GM18861 (cell line): ENCODE measurements around the gene SHLD1.

Source experiments
- ATAC-seq: cut with Tn5 transposase; IDR thresholded peaks from one replicate; pipeline ENCODE4 v1.9.1; 2021; ENCODE audit not compliant: unreplicated experiment

SHLD1 gene

GRCh38 chr20:5811746-5812145, 61.5 kb downstream of the SHLD1 start:
- no peak for ATAC-seq

DNA sequence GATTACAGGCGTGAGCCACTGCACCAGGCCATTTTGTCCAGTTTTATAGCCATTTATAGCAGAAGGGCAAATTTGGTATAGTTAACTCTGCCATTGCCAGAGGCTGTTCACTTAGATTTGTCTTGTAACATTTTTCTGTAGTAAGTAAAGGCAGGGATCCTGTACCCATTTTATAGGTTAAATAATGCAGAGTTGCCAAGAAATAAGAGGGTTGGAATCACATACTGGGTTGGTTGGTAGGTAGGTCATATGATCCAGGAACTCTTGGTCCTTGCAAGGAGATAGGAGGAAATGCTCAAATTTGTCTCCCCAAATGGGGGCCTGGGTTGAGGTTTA, 68.1 kb downstream of the SHLD1 start:
- ATAC-seq: no peak

GRCh38 chr20:5820738-5821137, 70.5 kb downstream of the SHLD1 start:
- no peak for ATAC-seq

DNA sequence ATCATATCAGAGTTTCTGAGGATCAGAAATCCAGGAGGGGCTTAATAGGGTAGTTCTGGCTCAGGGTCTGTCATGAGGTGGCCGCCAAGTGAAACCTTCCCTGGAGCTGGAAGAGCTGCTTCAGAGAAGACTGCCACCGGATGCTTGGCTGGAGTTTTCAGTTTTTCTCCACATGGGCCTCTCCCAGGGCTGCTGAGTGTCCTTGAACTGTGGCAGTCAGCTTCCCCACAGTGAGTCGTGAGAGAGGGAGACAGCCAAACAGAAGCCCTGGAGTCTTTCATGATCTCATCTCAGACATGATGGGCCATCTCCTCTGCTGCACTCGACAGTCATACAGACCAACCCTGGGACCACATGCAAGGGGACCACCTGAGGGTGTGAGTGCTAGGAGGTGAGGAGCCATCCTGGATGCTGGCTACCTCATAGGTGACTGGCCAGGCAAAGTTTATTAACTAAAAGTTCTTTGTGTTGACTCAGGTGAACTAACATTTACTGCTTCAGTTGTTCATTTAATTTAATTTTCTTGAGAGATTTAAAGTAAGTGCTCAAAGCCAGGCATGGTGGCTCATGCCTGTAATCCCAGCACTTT, 71.5 kb downstream of the SHLD1 start:
- ATAC-seq: no peak

DNA sequence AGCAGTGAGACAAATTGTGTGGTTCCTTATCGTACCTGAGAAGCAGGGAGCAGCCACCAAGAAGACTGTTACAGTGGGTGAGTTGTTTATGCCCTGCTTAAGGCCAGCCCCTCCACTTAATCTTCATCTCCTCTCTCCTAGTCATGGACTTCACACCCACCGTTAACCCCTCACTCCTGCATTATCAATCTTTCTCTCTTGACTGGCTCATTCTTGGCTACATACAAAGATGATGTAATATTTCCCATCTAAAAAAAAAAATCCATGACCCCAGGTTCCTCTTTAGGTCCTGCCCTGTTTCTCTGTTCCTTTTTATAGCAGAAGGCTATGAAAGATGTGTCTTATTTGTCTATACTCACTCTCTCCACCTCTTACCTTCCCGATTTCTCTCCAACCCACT, 72.4 kb downstream of the SHLD1 start:
- no peak for ATAC-seq

- no peak for ATAC-seq
These were observed 75.0 kb downstream of the SHLD1 start for GRCh38 chr20:5825130-5825719.

DNA sequence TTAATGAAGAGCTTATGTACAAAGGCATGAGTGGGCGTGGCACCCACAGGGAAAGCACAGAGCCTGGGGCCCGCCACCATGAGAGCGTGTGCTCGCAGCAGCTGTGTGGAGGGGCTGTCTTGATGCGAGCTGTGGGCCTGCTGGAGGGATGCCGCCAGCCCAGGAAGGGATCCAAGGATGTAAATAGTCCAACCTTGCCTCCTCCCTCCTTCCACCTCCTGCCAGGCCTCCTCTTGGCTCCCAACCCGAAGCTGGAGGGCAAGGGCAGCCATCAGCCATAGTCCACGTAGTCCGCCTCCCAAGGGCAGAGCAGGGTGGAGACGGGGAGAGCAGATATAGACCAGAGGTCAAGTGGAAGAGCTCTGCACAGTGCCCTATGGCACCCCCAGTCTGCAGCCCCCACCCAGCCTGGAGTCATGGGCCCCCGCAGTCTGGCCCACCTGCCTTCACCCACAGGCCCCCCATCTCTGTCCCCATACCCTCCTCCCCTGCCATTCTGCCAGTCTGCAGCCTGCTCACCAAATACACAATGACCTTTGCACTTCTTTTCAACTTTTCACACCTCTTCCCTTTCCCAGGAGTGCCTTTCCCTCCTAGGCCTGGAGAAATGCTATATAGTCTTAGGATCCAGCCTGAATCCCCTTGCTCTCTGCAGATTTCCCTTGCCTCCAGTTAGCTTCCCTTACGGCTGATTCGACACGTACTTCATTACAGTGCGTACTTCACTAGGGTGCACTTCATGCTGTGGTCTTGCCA, 77.1 kb downstream of the SHLD1 start:
- ATAC-seq: no peak

GRCh38 chr20:5827861-5828260, 77.7 kb downstream of the SHLD1 start:
- no peak for ATAC-seq

DNA sequence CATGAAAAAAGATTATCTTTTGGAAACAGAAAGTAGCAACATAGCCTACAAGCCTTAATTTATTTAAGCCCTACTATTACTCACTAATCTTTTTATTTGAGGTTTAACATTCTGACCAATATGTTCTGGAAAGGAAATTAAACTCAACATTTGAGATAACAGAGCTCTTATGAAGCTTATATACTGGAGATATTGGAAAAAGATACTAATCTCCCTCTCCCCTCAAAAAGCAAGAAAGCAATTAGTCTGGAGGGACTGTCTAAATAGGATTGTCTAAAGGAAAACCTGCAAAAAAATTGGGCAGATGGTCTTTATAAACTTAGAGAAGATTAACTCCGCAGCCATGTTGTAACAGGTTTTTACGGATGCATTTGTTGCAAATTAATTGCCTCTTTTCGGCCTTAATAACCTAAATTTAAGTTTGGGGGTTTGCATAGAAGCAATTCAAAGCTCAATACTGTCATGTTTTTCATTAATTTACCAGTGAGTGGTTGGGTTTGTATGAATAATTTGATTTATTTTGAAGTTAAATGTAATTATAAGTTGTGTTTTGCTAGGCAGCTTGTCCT, 79.1 kb downstream of the SHLD1 start:
- ATAC-seq: no peak

- ATAC-seq: no peak
These were observed 81.5 kb downstream of the SHLD1 start for GRCh38 chr20:5831539-5832237.

DNA sequence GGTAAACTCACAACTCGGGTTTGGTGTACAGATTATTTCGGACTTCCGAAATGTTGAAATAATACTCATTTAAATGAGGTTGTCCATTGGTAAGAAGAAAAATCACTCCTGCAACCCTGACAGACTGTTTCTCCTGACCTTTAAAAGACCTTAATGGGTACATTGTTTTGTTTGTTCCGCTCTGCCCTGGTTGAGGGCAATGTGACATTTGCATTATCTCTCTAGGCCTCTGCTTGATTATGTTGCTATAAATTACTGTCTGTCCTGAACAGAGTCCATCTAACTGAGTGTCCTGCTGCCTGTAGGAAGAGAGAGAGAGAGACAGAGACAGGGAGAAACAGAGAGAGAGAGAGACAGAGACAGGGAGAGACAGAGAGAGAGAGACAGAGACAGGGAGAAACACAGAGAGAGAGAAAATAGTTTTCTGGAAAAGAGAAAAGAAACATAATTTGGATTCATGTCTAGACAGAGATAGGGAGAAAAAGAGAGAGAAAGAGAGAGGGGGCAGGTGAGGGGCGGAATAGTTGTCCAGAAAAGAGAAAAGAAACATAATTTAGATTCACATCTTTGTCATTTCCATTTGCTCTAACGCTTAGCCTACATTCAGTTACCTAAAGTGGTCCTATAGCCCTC, 83.2 kb downstream of the SHLD1 start:
- no peak for ATAC-seq

DNA sequence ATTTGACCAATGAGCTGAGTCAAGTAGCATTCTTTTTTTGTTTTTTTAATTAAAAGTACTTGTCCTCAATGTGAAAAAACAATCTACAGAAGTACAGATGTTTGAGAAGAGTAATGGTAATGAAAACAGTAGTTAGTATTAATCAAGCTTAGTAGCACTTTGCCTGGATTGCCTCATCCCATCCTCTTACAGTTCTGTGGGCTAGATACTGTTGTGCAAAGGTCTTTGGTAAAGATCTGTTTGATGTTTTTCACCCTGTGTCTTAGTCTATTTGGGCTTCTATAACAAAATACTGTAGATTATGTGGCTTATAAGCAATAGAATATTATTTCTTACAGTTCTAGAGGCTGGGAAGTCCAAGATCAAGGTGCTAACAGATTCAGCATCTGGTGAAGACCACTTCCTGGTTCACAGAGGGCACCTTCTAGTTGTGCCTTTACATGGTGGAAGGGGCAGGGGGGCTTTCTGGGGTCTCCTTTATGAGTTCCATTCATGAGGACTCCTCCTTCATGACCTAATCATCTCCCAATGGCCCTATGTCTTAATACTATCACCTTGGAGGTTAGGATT, 84.3 kb downstream of the SHLD1 start:
- ATAC-seq: no peak

- ATAC-seq: no peak
These were observed 85.2 kb downstream of the SHLD1 start for GRCh38 chr20:5835321-5835821.

DNA sequence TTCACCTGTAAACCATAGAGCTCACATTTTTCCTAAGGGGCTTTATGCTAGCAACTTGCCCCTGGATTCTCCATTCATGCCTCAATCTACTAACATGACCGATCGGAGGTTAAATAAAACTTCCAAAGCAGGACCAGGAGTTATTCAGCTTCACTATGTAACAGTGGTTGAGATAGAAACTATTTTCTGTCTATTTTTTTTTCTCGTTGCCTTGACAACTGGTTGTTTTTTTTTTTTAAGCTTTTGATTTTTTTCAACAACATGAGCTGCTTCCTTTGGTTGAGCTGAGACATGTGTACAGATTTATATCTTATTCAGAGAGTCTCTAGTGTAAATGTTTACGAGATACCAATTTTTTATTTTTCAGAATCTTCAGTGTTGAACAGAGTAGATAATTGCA, 85.7 kb downstream of the SHLD1 start:
- ATAC-seq: no peak

DNA sequence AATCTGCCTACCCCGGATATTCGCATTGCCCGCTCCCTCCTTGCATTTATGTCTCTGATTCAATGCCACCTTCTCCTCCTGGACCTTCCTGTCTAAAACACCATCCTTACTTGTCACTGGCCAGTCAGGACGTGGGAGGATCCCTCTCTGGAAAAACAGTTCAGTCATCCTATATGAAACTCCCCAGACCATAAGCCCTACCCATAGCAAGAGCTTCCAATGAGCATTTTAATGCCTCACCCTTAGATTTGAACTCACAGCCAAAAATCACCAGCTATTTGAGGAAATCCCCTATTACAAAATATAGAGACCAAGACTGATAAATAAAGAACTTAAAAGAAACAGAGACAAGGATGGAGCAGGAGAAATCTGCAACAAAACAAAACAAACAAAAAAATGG, 86.4 kb downstream of the SHLD1 start:
- no peak for ATAC-seq

GRCh38 chr20:5840411-5841002, 90.3 kb downstream of the SHLD1 start:
- no peak for ATAC-seq

- no peak for ATAC-seq
These were observed 91.3 kb downstream of the SHLD1 start for GRCh38 chr20:5841522-5841921.

DNA sequence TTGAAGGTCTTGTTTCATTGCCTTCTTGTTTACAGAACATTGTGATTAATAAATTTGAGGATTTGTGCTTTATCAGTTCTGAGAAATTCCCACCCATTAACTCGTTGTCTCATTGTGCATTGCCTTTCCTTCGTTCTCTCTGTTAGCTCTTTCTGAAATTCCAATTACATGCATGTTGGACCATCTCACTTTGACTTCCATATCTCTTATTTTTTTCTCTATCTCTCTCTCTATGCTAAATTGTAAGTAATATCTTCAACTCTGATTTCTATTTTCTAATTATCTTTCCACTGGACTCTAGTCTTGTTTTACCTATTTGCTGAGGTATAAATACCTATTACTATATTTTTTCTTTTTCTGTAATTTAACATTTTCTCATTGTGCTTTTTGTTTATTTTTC, 92.3 kb downstream of the SHLD1 start:
- no peak for ATAC-seq

DNA sequence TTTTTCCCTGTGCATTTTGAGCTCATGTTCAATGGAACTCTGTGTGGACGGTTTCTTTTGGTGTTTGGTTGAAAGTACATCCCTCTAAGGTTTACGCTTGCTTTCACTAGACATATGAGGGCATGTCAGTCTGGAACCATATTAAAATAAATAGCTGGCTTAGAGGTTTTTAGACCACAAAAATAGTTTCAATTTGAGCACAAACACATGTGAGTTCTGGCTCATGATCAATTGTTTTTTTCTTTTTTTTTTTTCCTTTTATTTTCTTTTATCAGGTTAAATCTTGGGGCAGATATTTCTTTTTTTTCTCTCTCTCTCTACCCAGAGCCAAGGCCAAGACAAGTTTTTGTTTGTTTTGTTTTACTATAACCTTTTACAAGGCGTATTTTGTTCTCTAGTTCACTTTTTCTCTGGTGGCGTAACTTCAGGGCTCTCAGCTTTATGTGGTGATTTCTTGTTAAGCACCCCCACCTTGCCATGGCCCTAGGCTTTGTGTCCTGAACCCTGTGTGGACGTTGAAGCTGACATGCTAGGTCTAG, 92.9 kb downstream of the SHLD1 start:
- ATAC-seq: peak; percentile 69

DNA sequence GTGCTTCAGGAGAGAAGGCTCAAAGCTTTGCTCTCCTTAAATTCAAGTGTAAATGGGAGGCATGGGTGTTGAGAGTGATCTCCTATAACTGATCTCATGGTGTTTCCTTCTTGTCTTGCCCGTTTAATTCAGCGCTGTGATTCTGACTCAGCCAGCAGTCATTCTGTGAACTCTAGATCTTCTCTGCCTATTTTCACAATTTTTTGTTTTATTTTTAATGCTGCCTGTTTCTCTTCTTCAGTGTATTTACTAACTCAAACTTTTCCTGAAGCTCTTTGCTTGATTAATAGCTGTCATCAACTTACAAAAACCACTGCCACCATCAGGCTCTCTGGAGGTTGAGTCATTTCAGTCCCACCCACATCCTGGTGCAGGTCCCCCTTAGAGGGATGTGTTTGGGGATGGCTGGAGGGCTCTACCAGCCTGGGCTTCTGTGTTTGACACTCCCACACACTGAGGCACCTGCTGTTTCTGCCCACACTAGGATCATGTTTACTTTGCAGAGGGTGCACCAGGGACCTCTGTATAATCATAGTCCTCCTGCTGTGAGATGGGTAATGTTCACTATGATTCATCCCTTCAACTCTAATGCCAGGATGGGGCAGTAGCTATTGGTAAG, 94.0 kb downstream of the SHLD1 start:
- ATAC-seq: peak; percentile 80
